WTC11 (cell line): ENCODE measurements around the gene KLHL10.

Experiments
- CREB1 ChIP-seq: sonication (generic); formaldehyde crosslinking; IDR thresholded peaks from 2 replicates; pipeline ENCODE4 v1.8.0; 2023; ENCODE audit warnings: mild to moderate bottlenecking, missing genetic modification reagents
- CTCF ChIP-seq: fragments of 200-600 bp; IDR thresholded peaks from 2 replicates; pipeline ENCODE4 v1.8.0; 2022; ENCODE audit warnings: antibody characterized with exemption
- ESRRA ChIP-seq: sonication (generic); formaldehyde crosslinking; IDR thresholded peaks from 2 replicates; pipeline ENCODE4 v1.8.1; 2022; ENCODE audit warnings: mild to moderate bottlenecking, missing genetic modification reagents, borderline replicate concordance
- MAX ChIP-seq: sonication (generic); formaldehyde crosslinking; IDR thresholded peaks from 2 replicates; pipeline ENCODE4 v1.8.0; 2022; ENCODE audit warnings: mild to moderate bottlenecking, missing genetic modification reagents
- NR3C1 ChIP-seq: sonication (generic); formaldehyde crosslinking; conservative IDR thresholded peaks from 2 replicates; pipeline ENCODE4 v1.8.1; 2023; ENCODE audit warnings: low read depth, mild to moderate bottlenecking, missing genetic modification reagents
- SOX15 ChIP-seq: fragments of 250-450 bp; sonication (Bioruptor Pico); IDR thresholded peaks from 2 replicates; pipeline ENCODE4 v1.9.0; 2021; ENCODE audit warnings: mild to moderate bottlenecking
- ZMAT4 ChIP-seq: fragments of 250-450 bp; sonication (Bioruptor Pico); IDR thresholded peaks from 2 replicates; pipeline ENCODE4 v1.9.0; 2021; ENCODE audit warnings: mild to moderate bottlenecking
- ZNF263 ChIP-seq: sonication (generic); formaldehyde crosslinking; IDR thresholded peaks from 2 replicates; pipeline ENCODE4 v1.8.1; 2022; ENCODE audit warnings: low read depth, mild to moderate bottlenecking, moderate library complexity, missing genetic modification reagents

- TF ChIP-seq ZNF263 (no peak), CTCF (no peak), ZMAT4 (no peak), CREB1 (CRISPR knock-in tag) (no peak), MAX (CRISPR knock-in tag) (no peak), SOX15 (no peak), NR3C1 (CRISPR knock-in tag) (no peak), ESRRA (CRISPR knock-in tag) (no peak)
These were observed 14.0 kb upstream of the KLHL10 start for GRCh38 chr17:41823580-41823979.
